ENCODE results near the gene SASH1.

SASH1 gene

GRCh38 chr6:148325316-148326068 is 17.1 kb upstream of the SASH1 start:
- no peak for TF ChIP-seq CTCF (IDR thresholded peaks at IDR 0.05; ENCODE audit: low read depth, low read length)

GRCh38 chr6:148328876-148329555 is 13.6 kb upstream of the SASH1 start:
- no peak for TF ChIP-seq CTCF (IDR thresholded peaks at IDR 0.05; ENCODE audit: low read depth, low read length)
- DNase-seq (ENCODE audit: low read depth in 2 of 2), result no peak

More at GRCh38 chr6:148325316-148326068, 17.1 kb upstream of the SASH1 start:
- DNase-seq (ENCODE audit: low read depth in 2 of 2), result no peak
- H3K4me3 ChIP-seq (replicated peaks in 1 of 2; ENCODE audit: low read depth in 2 of 2, low read length in 2 of 2), result no peak overlapping the region

GRCh38 chr6:148329596-148330381 is 12.8 kb upstream of the SASH1 start:
- DNase-seq (ENCODE audit: low read depth in 2 of 2), result peak; percentile 91
- no peak for TF ChIP-seq CTCF (IDR thresholded peaks at IDR 0.05; ENCODE audit: low read depth, low read length)

More at GRCh38 chr6:148328876-148329555, 13.6 kb upstream of the SASH1 start:
- H3K4me3 ChIP-seq (replicated peaks in 1 of 2; ENCODE audit: low read depth in 2 of 2, low read length in 2 of 2), result no peak overlapping the region

GRCh38 chr6:148332088-148332487 is 10.6 kb upstream of the SASH1 start:
- DNase-seq (ENCODE audit: low read depth in 2 of 2), result peak in 1 of 2 donors; percentile 61
- TF ChIP-seq CTCF (IDR thresholded peaks at IDR 0.05; ENCODE audit: low read depth, low read length), result no peak
- no peak overlapping the region for H3K4me3 ChIP-seq (replicated peaks in 1 of 2; ENCODE audit: low read depth in 2 of 2, low read length in 2 of 2)

More at GRCh38 chr6:148329596-148330381, 12.8 kb upstream of the SASH1 start:
- no peak overlapping the region for H3K4me3 ChIP-seq (replicated peaks in 1 of 2; ENCODE audit: low read depth in 2 of 2, low read length in 2 of 2)

GRCh38 chr6:148336901-148337300 is 5.7 kb upstream of the SASH1 start:
- TF ChIP-seq CTCF (IDR thresholded peaks at IDR 0.05; ENCODE audit: low read depth, low read length), result no peak
- H3K4me3 ChIP-seq (replicated peaks in 1 of 2; ENCODE audit: low read depth in 2 of 2, low read length in 2 of 2), result no peak overlapping the region

GRCh38 chr6:148339766-148340165 is 2.9 kb upstream of the SASH1 start:
- H3K4me3 ChIP-seq (replicated peaks in 1 of 2; ENCODE audit: low read depth in 2 of 2, low read length in 2 of 2), result no peak overlapping the region
- no peak for DNase-seq (ENCODE audit: low read depth in 2 of 2)
- TF ChIP-seq CTCF (IDR thresholded peaks at IDR 0.05; ENCODE audit: low read depth, low read length), result no peak

More at GRCh38 chr6:148336901-148337300, 5.7 kb upstream of the SASH1 start:
- DNase-seq (ENCODE audit: low read depth in 2 of 2), result no peak
